Karpas-422 (cell line): ENCODE measurements around the gene MSI1. TPM values are rescaled to one million over a fixed set of nuclear protein-coding genes. Genes with fewer than 3 reads are reported as not detected.

Experiments
- DNase-seq: peaks from one replicate; pipeline ENCODE4 v3.0.0-alpha.2; 2015
- H2AFZ ChIP-seq: fragments of 200-600 bp; sonication (generic); 2 replicates; pipeline ENCODE4 v1.6.1; 2014; ENCODE audit warnings: antibody characterized with exemption, low read length, mixed read lengths
- H3K27ac ChIP-seq: fragments of 200-600 bp; sonication (generic); 2 replicates; pipeline ENCODE4 v1.5.1; 2014; ENCODE audit warnings: mild to moderate bottlenecking, low read length, moderate library complexity
- H3K27me3 ChIP-seq: fragments of 200-600 bp; sonication (generic); 2 replicates; pipeline ENCODE4 v1.6.1; 2014; ENCODE audit warnings: low read length, mixed read lengths
- H3K36me3 ChIP-seq: fragments of 200-600 bp; sonication (generic); 2 replicates; pipeline ENCODE4 v1.6.1; 2014; ENCODE audit warnings: low read length, mixed read lengths; ENCODE audit not compliant: insufficient read depth
- H3K4me1 ChIP-seq: fragments of 200-600 bp; sonication (generic); 2 replicates; pipeline ENCODE4 v1.6.1; 2014; ENCODE audit warnings: mild to moderate bottlenecking, low read length, mixed read lengths
- H3K4me2 ChIP-seq: fragments of 200-600 bp; sonication (generic); 2 replicates; pipeline ENCODE4 v1.6.1; 2014; ENCODE audit warnings: low read length, low read depth, mild to moderate bottlenecking; ENCODE audit not compliant: poor library complexity, severe bottlenecking
- H3K4me3 ChIP-seq: fragments of 200-600 bp; sonication (generic); 2 replicates; pipeline ENCODE4 v1.5.1; 2014; ENCODE audit warnings: mild to moderate bottlenecking, antibody characterized with exemption, low read length, mixed read lengths
- H3K79me2 ChIP-seq: fragments of 200-600 bp; sonication (generic); 2 replicates; pipeline ENCODE4 v1.6.1; 2014; ENCODE audit warnings: mild to moderate bottlenecking, low read length, mixed read lengths
- H3K9ac ChIP-seq: fragments of 200-600 bp; sonication (generic); 2 replicates; pipeline ENCODE4 v1.6.0; 2014; ENCODE audit warnings: low read length
- H3K9me2 ChIP-seq: fragments of 200-600 bp; sonication (generic), shearing (Covaris generic); replicated peaks from 2 replicates; pipeline ENCODE4 v1.6.0; 2014; ENCODE audit warnings: mild to moderate bottlenecking, low read length, moderate library complexity; ENCODE audit not compliant: insufficient read depth
- H3K9me3 ChIP-seq: fragments of 300-700, 200-600 bp; sonication (generic); 2 replicates; pipeline ENCODE4 v1.6.1; 2014; ENCODE audit warnings: low read length, mixed read lengths
- H4K20me1 ChIP-seq: fragments of 200-600 bp; sonication (generic); 2 replicates; pipeline ENCODE4 v1.6.1; 2014; ENCODE audit warnings: mild to moderate bottlenecking, antibody characterized with exemption, low read length, low read depth; ENCODE audit not compliant: insufficient read depth
- total RNA-seq: library from RNA; depleted of rRNA; stranded (reverse); fragments of >200 nt; shearing (Covaris generic); gene quantifications from 2 replicates; pipeline ENCODE4 v1.2.3, GENCODE V29; 2014; ENCODE audit warnings: low replicate concordance

Gene MSI1
- total RNA-seq, 1 experiment from 2014 or later: not detected

DNA sequence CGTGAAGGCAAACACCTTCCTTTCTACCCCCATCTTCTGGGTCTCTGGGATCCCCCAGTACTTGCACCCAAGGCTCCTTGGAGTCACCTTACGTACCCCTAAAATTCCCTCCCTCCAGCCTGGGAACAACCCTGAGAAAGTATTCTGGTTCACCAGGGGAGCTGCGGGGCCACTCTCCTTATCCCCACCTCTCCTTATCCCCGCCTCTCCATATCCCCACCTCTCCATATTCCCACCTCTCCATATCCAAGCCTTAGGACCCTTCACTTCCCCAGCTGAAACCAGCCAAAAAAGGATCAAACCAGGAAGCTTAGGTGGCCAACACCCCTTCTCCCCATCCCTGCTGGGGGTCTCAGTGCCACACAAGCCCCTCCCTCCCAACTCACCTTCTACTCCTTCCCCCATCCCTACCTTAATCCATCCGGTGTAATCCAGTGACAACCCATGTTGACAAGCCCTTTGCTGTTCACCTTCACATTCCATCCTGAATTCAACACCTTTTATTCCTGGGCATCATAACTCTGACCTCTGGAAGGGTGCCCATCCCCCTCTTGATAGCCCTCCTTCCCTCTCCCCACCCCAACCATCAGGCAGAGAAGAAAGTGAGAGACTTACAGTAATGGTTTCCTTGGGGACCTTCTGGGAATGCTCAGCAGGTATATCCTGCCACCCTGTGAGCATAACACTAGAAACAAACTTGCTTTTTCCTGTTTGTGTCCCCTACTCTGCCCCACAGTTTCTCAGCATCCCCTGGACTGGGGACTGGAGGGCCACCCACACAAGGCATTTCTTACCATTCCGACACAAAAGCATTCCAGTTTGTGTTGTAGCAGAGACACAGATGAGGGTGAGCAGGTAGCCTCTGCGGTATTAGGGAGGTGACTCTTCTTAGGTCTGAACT lies 1.6 kb upstream of the MSI1 start:
- Histone ChIP-seq H2AFZ (no peak overlapping the region), H3K36me3 (no peaks in the 10 kb centered on the region), H3K9ac (no peak overlapping the region), H3K4me3 (no peak overlapping the region), H3K4me2 (no peak overlapping the region), H3K9me2 (no peaks in the 10 kb centered on the region), H3K79me2 (no peaks in the 10 kb centered on the region), H3K4me1 (no peaks in the 10 kb centered on the region), H3K27ac (no peak overlapping the region), H4K20me1 (no peaks in the 10 kb centered on the region), H3K9me3 (no peaks in the 10 kb centered on the region), H3K27me3 (no peaks in the 10 kb centered on the region)
- no peak for DNase-seq

DNA sequence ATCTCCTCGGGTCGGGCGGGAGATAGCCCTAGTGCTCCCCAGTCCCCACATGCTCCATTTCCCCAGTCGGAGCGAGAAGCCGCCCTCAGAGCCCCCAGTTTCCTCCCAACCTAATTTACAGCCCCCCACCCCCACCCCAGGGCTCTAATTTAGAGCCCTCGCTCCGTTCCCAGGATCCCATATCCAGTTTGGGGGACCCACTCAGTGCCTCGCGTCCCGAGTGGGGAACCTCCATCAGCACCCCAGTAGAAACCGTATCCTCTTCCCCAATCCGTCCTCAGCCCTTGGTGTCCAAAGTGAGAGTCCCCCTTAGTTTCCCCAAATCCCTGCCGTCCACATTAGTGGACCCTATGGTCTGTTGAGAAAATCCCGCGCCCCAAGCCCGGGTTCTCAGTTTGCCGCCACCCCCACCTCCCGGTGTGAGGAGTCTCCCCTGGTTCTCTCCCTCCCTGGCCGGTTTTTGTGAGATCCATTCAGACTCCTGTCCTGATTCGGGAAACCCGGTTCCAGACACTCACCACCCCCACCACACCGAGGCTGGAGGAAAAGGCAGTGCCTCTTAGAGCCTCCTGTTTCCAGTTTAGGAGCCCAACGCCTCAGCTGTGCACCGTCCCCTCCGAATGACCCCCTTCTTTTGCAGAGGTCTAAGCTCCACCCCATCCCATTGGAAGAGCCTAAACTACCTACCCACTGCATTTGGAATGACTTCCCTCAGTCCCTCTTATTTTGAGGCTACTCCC lies 809 bp upstream of the MSI1 start:
- H3K9ac ChIP-seq: no peak overlapping the region
- H3K36me3 ChIP-seq: no peaks in the 10 kb centered on the region
- no peaks in the 10 kb centered on the region for H3K79me2 ChIP-seq
- no peak overlapping the region for H2AFZ ChIP-seq
- H3K27me3 ChIP-seq: no peaks in the 10 kb centered on the region
- H3K27ac ChIP-seq: no peak overlapping the region
- H3K4me3 ChIP-seq: no peak overlapping the region
- H3K9me3 ChIP-seq: no peaks in the 10 kb centered on the region
- no peaks in the 10 kb centered on the region for H3K4me1 ChIP-seq
- H4K20me1 ChIP-seq: no peaks in the 10 kb centered on the region
- no peak for DNase-seq
- H3K4me2 ChIP-seq: no peak overlapping the region
- no peaks in the 10 kb centered on the region for H3K9me2 ChIP-seq

DNA sequence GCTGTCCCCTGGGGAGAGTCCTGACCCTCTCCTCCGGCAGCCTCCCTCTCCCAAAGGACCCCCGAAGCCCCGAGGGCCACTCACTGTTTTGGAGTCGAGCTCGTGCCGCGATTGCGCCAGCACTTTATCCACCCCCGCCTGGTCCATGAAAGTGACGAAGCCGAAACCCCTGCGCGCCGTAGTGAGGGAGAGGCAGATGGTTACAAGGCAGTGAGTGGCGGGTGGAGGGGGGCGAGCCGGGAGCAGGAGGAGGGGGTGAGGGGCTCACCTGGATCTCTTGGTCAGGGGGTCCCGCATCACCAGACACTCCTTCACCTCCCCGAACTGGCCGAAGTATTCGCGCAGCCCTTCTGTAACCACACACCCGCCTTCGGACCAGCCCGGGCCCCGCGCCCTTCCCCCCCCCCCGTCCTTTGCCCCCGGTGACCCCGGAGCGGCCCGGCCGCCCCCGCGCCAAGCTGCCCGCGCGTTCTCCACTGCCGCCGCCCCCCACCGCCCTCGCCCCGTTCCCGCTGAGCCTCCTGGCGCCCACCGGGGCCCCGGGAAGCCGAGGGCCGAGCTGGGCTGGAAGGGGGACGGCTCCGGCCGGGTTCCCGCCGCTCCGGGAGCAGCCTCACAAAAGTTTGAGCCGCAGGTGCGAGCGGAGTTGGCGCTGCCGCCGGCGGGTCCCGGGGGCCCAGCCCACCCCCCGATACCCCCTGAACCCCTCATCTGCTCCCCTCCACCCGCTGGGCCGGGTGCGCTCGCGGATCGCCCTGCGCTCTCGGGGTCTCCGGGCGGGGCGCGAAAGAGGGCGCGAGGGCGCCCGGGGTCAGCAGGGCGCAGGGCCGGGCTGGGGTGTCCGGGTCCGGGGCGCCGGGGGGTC lies 808 bp downstream of the MSI1 start:
- Histone ChIP-seq H2AFZ (no peak overlapping the region), H3K79me2 (no peaks in the 10 kb centered on the region), H3K9me2 (no peaks in the 10 kb centered on the region), H3K36me3 (no peaks in the 10 kb centered on the region), H4K20me1 (no peaks in the 10 kb centered on the region), H3K9ac (no peak overlapping the region), H3K9me3 (no peaks in the 10 kb centered on the region), H3K27ac (no peak overlapping the region), H3K27me3 (no peaks in the 10 kb centered on the region), H3K4me2 (no peak overlapping the region), H3K4me3 (no peak overlapping the region), H3K4me1 (no peaks in the 10 kb centered on the region)
- no peak for DNase-seq

DNA sequence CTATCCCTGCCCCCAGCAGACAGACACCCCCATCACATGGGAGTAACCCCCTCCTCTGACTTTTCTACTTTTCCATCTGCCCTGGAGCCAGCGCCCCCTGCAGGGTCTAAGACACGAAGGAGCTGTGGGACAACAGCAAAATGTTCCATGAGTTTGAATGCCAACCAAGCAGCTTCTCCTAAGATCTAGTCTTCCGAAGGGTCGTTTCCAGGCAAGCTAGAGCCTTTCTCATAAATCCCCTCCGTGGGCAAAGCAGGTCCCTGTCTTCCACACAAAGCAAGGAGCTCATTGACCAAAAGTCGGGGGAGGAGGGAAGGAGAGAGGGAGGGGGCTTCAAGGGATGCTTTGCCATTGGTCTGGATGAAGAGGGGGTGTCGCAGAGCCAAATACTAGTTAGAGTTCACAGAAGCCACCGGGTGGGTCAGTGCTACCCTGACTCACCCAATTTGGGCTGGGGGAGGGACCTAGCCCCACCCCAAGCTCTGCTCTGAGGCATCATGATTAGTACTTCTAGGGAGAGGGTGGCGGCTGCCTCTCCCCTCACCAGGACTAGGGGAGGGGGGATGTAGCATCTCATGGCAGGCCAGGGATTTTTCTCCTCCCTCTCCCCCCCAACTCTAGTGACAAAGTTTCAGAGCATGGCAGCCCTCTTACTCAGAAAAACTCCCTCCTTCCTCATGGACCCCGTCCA lies 1.6 kb downstream of the MSI1 start:
- no peaks in the 10 kb centered on the region for H4K20me1 ChIP-seq
- H3K4me1 ChIP-seq: no peaks in the 10 kb centered on the region
- H3K9me2 ChIP-seq: no peaks in the 10 kb centered on the region
- no peak for DNase-seq
- H2AFZ ChIP-seq: no peak overlapping the region
- H3K4me3 ChIP-seq: no peak overlapping the region
- H3K36me3 ChIP-seq: no peaks in the 10 kb centered on the region
- H3K27me3 ChIP-seq: no peaks in the 10 kb centered on the region
- H3K9me3 ChIP-seq: no peaks in the 10 kb centered on the region
- no peak overlapping the region for H3K4me2 ChIP-seq
- H3K79me2 ChIP-seq: no peaks in the 10 kb centered on the region
- H3K9ac ChIP-seq: no peak overlapping the region
- no peak overlapping the region for H3K27ac ChIP-seq

DNA sequence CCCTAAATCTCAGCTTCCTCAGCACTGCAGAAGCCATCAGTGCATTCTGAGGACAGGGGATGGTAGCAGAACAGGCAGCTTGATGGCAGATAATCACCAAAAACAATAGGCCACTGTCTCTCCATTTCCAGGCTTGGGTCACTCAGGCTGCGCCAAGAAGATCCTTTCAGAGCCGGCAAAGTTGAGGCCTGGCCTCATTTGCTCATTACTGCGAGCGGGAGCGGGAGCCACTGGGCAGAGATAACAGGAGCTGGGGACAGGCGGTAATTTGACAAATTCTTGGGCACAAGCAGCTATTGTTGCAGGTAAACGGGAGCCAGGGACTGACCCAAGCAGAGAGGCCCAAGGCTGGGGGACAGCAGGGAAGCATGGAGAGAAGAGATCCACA lies 2.1 kb downstream of the MSI1 start:
- no peak overlapping the region for H3K27ac ChIP-seq
- H3K9me3 ChIP-seq: no peaks in the 10 kb centered on the region
- H3K4me2 ChIP-seq: no peak overlapping the region
- no peaks in the 10 kb centered on the region for H3K36me3 ChIP-seq
- no peaks in the 10 kb centered on the region for H3K9me2 ChIP-seq
- H3K27me3 ChIP-seq: no peaks in the 10 kb centered on the region
- H3K4me3 ChIP-seq: no peak overlapping the region
- no peak overlapping the region for H2AFZ ChIP-seq
- H3K9ac ChIP-seq: no peak overlapping the region
- H4K20me1 ChIP-seq: no peaks in the 10 kb centered on the region
- DNase-seq: no peak
- H3K4me1 ChIP-seq: no peaks in the 10 kb centered on the region
- H3K79me2 ChIP-seq: no peaks in the 10 kb centered on the region

DNA sequence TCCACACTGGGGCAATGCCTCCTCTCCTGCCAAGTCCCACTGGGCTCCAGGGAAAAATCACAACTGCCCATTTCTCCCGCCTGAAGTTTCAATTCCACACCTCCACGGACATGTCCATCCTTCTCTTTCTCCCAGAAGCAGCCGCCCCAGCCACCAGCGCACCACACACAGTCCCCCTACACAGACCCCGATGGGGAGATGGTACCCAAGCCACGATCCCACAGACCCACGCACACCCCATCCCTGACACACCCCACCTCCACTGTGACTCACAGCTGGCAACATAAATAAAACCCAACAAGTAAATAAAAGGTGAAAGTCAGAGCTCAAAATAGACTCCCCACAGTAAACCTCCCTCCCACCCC lies 2.6 kb downstream of the MSI1 start:
- Histone ChIP-seq H3K9me3 (no peaks in the 10 kb centered on the region), H3K36me3 (no peaks in the 10 kb centered on the region), H3K9ac (no peak overlapping the region), H4K20me1 (no peaks in the 10 kb centered on the region), H3K4me2 (no peak overlapping the region), H2AFZ (no peak overlapping the region), H3K27me3 (no peaks in the 10 kb centered on the region), H3K9me2 (no peaks in the 10 kb centered on the region), H3K4me3 (no peak overlapping the region), H3K4me1 (no peaks in the 10 kb centered on the region), H3K79me2 (no peaks in the 10 kb centered on the region), H3K27ac (no peak overlapping the region)
- no peak for DNase-seq

DNA sequence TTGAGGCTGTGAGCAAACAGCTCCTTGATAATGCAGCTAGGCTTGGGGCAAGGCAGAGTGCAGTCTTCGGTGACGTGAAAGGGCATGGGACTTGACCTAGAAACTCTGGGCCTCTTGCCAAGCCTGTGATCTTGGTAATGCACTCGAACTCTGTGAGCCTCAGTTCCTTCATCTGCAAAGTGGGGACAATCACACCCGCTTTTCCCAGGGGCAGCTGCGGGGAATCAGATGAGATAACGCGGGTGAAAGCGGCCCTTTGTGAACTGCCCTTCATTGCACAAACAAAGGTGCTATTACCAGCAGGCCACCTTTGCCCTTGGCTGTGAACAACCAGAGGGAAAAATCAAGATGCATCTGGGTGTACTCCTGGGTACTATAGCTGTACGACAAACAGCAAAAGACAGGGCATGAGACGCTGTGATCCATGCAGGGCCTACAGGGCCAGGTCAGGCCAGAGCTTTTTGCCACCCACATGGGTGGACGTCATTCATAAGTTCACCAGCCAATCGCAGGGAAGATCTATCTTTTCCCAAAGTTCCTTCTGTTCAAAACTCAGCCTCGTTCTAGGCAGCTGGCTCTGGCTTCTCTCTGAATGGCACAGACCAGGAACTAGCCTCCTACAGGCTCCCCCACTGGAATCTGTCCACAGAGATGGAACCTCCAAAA lies 3.2 kb downstream of the MSI1 start:
- no peak overlapping the region for H3K4me3 ChIP-seq
- H3K36me3 ChIP-seq: no peaks in the 10 kb centered on the region
- H3K4me1 ChIP-seq: no peaks in the 10 kb centered on the region
- no peak overlapping the region for H2AFZ ChIP-seq
- no peak for DNase-seq
- no peaks in the 10 kb centered on the region for H3K79me2 ChIP-seq
- no peaks in the 10 kb centered on the region for H3K9me2 ChIP-seq
- H3K9ac ChIP-seq: no peak overlapping the region
- H3K27me3 ChIP-seq: no peaks in the 10 kb centered on the region
- H3K4me2 ChIP-seq: no peak overlapping the region
- no peak overlapping the region for H3K27ac ChIP-seq
- no peaks in the 10 kb centered on the region for H4K20me1 ChIP-seq
- H3K9me3 ChIP-seq: no peaks in the 10 kb centered on the region
